IPS-11a (cell line): ENCODE data around the gene MMP24.
"Not testable (repeated sequence)": the region's sequence is repeated elsewhere in the genome, so short reads cannot be mapped to it uniquely, and the experiment has no call there.

Experiments used
- H3K4me3 ChIP-seq: one replicate; pipeline ENCODE4 v1.5.1; 2013; ENCODE audit warnings: low read depth, low read length, control low read depth

The MMP24 gene

GRCh38 chr20:35226126-35226883 lies at the start of gene MMP24:
TSS of gene MMP24 (plus strand) at chr20:35226690. CDS start at chr20:35226739, 49 bp downstream.
- H3K4me3 ChIP-seq: peak within 1 kb of the TSS; percentile 38

GRCh38 chr20:35179292-35180212 lies 46.9 kb upstream of the MMP24 start:
- H3K4me3 ChIP-seq: no peak overlapping the region

GRCh38 chr20:35180266-35180665 lies 46.2 kb upstream of the MMP24 start:
- H3K4me3 ChIP-seq: no peak overlapping the region

- H3K4me3 ChIP-seq: no peak overlapping the region
Observed at GRCh38 chr20:35181731-35182130, 44.8 kb upstream of the MMP24 start.

GRCh38 chr20:35186691-35187289 lies 39.7 kb upstream of the MMP24 start:
- H3K4me3 ChIP-seq: not testable (repeated sequence)

- no peak overlapping the region for H3K4me3 ChIP-seq
Observed at GRCh38 chr20:35187584-35188190, 38.8 kb upstream of the MMP24 start.

GRCh38 chr20:35189223-35189622 lies 37.3 kb upstream of the MMP24 start:
- H3K4me3 ChIP-seq: not testable (repeated sequence)

- H3K4me3 ChIP-seq: no peak overlapping the region
Observed at GRCh38 chr20:35190556-35190955, 35.9 kb upstream of the MMP24 start.

- H3K4me3 ChIP-seq: no peak overlapping the region
Observed at GRCh38 chr20:35191419-35192117, 34.9 kb upstream of the MMP24 start.

GRCh38 chr20:35192118-35192872 lies 34.2 kb upstream of the MMP24 start:
- no peak overlapping the region for H3K4me3 ChIP-seq

- H3K4me3 ChIP-seq: not testable (repeated sequence)
Observed at GRCh38 chr20:35193031-35193791, 33.3 kb upstream of the MMP24 start.

- H3K4me3 ChIP-seq: no peak overlapping the region
Observed at GRCh38 chr20:35196313-35196712, 30.2 kb upstream of the MMP24 start.

GRCh38 chr20:35199740-35200139 lies 26.8 kb upstream of the MMP24 start:
- no peak overlapping the region for H3K4me3 ChIP-seq

GRCh38 chr20:35200267-35200666 lies 26.2 kb upstream of the MMP24 start:
- H3K4me3 ChIP-seq: no peak overlapping the region

- not testable (repeated sequence) for H3K4me3 ChIP-seq
Observed at GRCh38 chr20:35201467-35201866, 25.0 kb upstream of the MMP24 start.

- H3K4me3 ChIP-seq: no peak overlapping the region
Observed at GRCh38 chr20:35206802-35207201, 19.7 kb upstream of the MMP24 start.

- H3K4me3 ChIP-seq: no peak overlapping the region
Observed at GRCh38 chr20:35207950-35208611, 18.4 kb upstream of the MMP24 start.
